Mucosa of gallbladder (tissue), 1 donor: ENCODE measurements around the gene IQCN. TPM values are rescaled to one million over a fixed set of nuclear protein-coding genes. Genes with fewer than 3 reads are reported as not detected.

Experiments used
- DNase-seq: peaks from one replicate; pipeline ENCODE4 v3.0.0-alpha.2; 2020; ENCODE audit warnings: low spot score
- total RNA-seq: library from RNA; stranded (reverse); gene quantifications from one replicate; pipeline ENCODE4 v1.2.1, GENCODE V29; 2021
- donor health status: DM: no; HTN: no; CAD: no.

Gene IQCN
- total RNA-seq, 1 donor from 2014 or later: 2.9 TPM

DNA sequence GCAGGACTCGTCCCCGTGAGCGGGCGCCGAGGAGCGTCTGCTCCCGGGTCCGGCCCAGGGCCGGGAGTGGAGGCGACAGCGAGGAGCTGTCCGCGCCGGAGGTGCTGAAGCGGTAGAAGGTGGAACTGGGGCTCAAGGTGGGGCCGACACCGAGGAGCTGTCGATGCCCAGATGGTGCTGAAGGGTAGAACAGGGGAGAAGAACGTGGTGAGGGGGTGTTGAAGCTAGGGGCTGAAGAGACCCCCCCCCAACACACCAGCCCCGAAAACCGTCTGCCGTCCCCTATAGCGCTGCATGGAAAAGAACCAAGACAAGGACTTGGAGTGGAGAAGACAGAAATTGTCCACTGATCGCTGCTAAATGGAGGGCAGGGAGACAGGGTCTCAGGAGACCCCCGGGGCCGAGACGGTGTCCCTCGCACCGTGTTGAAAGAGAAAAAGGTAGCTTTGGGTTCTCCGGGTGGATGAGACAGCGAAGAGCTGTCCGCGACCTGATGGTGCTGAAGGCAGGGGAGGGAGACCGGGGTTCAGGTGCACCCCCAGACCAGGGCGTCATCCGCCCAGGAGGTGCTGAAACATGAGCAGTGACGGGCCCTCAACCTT lies 40.9 kb downstream of the IQCN start:
- peak; percentile 50 for DNase-seq

DNA sequence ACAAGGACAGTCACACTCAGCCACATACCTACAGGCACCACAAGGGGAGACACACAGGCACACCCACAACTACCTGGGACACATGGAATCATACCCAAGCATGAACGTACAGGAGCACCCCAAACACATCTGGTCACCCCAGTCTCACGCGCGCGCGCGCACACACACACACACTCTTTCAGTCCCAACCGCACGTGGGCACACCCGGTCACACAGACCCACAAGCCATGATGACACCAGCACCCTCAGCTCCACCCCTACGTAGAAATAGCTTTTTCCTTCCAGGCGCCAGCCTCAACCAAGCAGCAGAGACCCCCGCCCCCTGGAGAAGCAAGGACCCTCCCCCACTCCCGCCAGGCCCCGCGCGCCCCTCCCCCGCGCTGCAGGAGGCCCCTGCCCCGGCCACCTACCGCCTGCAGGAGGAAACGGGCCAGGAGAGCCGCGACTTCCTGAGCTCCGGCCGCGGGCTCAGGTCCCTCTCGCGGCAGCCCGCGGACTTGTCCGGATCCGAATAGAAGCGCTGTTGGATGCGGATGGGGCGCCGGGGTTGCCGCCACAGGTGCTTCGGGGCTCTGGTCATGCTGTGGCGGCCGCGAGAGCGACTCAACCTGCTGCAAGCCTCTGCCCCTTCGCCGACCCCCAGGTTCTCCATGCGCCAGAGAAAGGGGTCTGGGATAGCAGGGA lies 41.6 kb downstream of the IQCN start:
- no peak for DNase-seq

DNA sequence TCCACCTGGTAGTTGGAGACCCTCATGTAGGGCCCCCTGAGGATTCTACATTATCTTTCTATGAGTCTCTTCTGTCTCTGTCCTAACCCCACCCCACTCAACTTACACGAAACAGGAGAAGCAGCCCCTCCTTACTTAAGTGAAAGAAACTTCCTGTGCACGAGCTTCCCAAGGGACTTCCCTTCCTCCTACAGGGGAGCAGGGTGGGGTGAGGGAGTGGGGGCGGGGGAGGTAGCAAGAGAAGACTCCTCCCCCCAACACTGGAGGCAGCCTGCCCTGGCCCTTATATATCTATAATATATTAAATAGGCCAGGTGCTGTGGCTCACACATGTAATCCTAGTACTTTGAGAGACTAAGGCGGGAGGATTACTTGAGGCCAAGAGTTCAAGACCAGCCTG lies 42.5 kb downstream of the IQCN start:
- no peak for DNase-seq

DNA sequence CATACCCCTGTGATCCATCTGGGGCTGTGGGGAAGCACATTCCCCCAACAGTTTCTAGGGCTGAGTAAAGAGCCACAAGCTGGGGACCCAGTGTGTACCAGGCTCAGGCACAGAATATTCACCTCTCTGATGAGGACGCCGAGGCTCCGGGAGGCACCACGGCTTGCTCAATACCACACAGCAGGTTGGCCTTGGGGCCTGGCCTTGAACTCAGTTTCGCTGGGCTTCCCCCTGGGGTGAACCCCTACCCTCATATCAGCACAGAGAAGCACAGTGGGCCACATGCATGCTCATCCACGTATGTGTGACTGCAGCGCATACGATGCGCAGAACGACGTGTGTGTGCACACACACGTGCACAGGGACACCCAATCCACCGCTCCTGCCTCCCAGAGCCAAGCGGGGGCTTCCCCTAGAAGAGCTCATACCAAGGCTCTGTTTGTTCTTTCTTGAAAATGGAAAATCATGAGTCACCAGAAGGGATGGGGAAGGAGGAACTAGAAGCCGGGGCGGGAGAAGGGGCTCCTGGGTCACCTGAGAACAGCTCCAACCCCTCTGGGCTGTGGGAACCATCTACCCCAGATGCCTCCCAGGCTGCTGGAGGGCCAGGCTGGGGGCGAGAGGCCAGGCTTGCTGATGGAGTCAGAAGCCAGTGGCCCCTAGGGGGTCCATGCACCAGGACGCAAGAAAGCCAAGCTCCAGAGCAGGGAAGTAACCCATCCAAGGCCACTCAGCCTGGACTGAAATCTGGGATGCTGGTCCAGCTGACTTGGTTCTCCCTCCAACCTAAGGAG lies 43.1 kb downstream of the IQCN start:
- DNase-seq: no peak

DNA sequence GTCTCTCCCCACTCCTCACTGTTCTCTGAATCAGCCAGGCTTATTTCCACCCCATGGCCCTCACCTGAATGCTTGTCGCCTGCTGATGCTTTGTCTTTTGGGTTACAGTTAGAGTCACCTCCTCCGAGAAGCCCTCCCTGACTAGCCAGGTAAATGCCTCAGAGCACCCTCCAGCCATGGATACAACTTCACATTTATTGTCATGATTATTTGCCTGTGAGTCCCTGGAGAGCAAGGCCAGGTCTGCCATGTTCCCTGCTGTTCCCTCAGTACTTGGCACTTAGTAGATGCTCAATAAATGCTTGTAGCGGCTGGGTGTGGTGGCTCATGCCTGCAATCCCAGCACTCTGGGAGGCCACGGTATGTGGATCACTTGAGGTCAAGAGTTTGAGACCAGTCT lies 44.3 kb downstream of the IQCN start:
- DNase-seq: no peak

DNA sequence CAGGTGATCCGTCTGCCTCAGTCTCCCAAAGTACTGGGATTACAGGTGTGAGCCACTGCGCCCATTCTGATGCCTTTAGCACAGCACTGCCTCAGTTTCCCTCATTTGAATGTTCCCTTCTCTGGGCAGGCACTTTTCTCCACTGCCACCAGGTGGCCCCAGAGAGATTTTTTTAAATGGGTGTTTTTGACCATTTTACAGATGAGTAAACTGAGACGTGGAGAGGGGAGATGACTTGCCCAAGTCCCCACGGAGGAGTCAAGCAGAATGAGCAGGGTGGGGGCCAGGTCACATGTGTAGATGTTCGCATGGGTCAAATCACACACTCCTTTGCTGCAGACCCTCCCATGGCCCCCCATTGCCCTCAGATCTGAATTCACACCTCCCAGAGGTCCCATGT lies 44.8 kb downstream of the IQCN start:
- DNase-seq: no peak

DNA sequence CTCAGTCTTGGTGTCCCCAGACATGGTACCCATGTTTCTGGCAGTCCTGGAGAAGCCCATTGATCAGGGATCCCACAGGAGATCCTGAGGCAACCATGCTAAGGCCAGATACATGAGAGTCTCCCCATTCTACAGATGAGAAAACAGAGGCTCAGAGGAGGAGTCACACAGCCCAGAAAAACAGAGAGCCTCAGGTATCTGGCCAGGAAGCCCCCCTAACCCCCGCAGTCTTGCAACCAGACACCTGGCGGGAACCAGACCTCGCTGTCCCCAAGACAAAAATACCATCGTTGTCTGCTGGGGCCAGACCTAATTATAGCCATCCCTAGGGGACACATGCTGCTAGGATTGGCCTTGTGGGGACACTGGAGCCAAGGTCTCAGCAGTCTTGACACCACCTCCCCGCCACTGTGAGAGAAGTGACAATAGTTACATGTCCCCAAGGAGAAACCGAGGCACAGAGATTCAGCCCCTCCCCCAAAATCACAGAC lies 46.4 kb downstream of the IQCN start:
- DNase-seq: no peak

DNA sequence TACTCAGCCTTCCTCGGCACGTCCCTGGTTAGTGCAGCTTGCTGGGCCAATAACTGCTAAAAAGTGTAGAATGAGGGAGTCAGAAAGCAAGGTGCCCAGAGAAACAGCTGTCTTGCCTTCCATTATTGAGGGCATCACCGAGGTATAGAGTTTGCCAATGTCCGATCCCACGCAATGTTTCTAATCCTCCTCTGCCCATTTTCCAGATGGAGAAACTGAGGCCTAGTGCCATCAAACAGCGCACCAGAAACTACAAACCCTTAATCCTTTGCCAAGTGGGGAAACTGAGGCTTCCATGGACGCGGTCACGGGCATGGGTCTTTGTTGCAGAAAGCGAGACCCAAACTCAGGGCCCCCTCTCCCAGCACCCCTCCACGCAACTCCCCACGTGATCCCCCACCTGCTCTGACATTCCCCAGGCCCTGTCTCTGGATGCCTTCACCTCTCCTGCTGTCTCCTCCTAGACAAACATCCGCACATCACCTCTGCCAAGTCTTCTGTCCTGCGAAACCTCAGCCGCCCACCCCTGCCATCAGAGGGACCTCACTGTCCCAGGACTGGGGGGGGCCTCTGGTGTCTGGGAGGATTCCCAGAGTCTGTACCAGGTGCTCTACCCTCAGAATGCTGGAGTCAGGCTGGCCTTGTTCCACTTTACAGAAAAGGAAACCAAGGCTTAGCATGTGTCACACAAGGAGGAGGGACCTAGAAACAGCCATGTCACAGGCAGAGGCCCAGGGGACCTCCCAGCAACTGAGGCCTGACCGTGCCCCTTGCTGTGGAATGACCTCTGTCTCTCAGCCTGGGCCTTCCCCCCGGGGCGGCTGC lies 47.1 kb downstream of the IQCN start:
- no peak for DNase-seq

DNA sequence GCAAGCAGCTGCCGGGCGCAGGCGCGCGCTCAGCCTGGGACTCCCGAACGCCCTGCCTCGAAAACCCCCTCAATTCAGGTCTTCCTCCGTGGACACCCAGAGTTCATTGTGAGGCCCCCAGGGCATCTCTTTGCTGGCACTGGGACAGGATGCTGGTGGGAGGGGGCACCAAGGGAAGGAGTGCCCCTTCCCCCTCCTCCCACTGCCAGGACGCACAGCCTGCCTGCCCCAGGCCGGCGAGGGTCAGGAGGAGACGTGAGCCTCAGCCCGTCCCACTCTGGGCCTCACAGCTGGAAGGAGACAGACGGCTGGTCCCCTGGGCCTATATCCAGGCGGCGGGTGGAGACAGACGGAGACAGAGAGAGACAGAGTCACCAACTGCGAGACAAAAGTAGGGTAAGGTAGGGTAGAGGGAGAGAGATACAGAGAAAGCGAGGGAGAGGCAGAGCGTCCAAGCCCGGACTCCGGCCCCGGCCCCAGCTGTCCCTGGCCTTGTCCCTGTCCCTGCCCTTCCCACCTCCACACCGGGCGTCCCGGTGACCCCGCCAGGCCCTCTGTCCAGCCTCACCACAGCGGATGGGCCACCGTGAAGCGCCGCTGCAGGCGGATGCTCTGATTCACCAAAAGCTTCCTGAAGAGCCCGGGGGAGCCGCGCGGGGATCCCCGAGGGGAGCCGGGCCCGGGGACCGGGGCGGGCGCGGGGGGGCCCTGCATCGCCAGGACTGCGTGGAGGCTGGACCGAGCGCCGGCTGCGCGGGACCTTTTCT lies 48.4 kb downstream of the IQCN start, which contains the start of gene PDE4C:
TSS of gene PDE4C (minus strand) at position 737 of the 767 bp plus-strand sequence. CDS start at position 714, 23 bp downstream.
- no peak for DNase-seq

DNA sequence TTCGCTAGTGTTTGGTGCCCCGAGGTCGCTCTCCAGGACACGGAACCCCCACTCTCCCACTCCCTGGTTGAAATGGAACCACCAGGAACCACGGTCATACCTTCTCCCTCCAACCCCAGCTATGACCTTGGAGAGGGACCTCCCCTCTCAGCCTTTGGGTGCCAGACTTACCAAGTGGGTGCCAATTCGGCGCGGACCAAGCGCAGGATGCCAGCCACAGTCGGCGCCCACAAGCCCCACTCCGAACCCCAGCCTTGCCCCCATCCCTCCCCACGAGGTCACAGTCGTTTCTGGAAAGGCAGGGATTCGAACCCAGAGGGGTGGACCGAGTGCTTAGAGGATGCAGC lies 48.9 kb downstream of the IQCN start:
- no peak for DNase-seq

DNA sequence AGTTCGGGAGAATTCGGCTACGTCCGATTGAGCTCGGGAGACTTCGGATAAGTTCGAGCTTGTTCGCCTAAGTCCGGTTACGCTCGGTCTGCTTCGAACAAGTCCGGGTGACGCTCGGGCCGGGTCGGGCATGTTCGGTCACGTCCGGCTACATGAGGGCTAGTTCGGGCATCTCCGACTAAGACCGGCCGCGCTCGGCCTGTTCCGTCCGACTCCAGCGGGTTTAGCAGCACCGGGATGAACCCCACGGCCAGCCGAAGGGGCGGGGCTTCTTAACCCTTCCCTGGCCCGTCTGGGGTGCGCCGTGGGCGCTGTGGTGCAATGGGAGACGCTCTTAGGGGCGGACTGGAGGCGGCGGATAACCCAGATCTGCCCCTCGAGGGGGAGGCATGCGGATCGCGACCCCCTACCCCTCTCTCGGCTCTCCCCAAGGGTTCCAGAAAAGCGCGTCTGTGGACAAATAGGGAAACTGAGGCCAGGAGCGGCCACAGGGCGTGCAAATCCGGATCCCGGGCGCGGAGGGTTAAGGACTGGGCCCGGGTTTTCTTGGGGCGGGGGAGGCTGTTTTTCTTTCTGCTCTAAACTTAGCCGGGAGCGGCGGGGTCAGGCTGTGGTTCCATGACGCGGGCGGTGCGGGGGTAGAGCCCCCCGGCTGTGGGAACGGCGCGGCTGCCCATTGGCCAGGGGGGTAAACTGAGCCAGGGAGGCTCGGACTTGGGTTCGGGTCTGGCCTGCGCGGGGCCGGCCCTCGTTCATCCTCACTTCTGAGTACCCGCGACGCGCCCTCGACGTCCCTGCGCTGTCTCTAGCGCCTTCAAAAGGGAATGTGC lies 49.5 kb downstream of the IQCN start:
- DNase-seq: peak; percentile 98

DNA sequence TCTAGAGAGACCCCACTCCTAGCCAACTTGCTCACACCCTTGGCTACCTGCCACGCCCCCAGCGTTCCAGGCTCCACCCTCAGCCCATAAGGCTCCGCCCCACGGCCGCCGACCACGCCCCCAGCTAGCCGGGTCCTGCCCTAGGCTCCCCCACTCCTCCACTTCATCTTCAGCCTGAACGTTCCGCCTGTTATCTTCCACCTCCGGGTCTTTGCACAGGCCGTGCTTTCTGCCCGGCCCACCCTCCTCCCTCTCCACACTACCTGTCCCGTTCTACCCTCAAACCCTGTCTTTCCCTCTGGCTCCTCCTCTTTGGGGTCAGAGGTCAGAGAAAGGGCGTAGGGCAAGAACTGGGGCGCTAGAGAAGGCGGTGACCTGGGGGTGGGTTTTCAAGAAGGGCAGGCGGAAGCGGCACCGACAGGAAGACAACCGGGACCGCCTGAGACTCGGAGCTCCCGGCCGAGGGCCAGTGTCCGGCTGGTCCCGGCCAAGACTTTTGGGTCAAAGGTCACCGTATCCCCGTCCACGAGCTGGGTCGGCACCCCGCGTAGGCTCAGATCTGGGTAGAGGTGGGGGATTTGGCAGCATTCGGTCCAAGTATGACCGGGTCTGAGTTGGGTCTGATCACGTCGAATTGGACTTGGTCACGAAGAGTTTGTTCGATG lies 50.3 kb downstream of the IQCN start:
- DNase-seq: peak; percentile 17

DNA sequence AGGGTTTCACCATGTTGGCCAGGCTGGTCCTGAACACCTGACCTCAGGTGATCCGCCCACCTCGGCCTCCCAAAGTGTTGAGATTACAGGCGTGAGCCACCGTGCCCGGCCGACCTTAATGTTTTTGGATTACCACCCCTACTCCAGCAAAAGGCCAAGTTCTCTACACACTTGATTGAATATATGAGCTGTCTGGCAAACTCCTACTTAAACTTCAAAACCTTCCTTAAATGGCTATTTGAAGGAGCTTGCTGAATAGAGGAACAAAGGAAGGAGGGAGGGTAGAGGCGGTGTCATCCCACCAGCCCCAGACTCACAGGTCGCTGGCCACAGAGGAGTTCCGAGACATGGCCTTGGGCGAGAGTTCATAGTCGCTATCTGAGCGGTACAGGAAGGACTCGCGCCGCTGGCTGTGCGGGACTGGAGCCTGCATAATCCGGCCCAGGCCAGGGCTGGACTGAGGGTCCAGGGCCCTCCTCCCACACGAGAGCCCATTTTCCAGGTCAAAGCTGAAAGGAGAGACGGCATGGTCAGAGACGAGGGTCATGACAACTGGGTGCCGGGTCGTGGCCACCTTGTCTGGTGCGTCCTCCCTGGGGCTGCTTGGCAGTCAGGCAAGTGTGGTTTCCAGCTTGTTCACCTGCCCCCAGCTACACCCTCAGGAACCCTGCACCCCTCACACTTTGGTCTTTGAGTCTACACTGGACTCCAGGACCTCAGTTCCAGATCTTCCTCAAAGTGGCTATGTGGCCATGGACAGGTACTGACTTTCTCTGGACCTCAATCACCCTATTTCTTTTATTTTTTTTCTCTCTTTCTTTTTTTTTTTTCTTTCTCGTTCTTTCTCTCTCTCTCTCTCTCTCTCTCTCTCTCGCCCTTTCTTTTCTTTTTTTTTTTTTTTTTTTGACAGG lies 52.2 kb downstream of the IQCN start:
- no peak for DNase-seq

DNA sequence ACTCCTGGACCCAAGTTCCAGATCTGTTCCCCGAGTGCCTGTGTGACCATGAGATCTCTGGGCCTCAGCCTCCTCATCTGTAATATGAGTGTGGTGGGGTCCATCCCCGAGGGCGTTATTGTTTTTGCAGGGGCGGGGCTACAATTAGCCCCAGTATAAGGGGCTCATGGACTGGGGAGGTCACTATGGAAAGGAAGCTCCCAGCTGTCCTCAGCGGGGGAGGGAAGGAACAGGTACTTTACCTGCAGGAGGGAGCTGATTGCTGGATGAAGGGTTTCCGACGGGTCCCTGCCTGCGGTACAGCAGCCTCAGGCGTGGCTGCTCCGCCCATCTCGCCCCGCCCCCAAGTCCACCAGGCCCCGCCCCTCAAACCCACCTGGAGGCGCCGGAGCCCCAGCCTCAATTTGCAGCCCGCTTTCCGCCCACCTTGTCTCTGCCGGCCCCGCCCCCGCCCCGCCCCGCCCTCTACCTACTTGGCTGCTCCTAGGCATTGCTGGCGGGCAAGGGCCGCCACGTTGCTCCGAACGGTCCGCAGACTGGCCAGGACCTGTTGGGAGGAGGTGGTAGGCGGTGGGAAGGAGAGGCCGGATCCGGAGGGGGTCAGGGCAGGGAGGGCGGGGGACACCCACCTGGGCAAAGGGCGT lies 53.5 kb downstream of the IQCN start:
- no peak for DNase-seq

DNA sequence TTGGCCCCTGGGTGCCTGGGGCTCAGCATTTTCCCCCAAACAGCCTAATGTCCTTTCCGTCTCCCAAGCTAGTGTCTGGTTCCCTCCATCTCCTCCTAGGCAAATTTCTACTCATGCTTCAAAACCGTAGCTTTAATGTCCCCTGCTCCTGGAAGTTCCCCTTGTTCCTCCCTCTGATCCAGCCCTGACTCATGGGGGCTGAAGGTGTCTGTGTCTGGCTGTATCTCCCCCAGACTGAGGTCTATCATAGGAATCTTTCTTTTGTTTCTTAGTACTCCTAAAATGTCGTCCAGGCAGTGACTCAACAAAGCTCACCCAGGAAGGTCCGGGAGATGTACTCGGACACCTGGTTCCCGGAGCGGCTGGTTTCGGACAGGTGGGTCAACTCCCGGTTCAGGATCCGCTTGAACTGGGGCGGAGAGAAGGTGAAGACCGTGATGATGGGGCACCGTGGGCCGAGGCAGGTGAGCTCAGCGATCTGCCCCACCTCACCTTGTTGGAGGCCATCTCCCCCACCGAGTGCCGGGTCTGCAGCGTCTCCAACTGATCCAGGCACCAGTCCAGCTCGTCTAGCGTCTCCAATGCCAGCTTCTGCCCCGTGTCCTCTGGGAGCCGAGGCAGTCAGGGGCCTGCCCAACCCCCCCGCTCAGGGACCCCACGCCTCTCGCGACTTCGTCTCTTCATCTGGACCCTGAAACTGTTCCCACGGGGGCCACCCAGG lies 54.2 kb downstream of the IQCN start:
- DNase-seq: no peak

DNA sequence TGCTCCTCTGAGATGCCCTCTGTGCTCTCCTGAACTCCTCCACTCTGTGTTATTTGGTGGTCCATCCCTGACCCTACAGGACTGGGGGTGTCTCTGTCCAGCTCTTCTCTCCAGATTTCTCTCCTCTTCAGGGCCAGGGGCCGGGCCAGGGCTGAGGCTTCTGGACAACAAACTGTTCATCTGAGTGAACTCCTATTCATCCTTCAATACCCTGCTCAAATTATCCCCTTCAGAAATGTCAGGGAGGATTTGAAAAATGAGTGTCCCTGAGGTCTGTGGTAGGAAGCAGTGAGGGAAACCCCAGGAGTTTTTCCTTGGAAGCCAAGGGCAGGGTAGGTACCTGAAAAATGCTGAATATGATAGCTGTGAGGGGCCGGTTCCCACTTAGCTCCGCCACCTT lies 55.7 kb downstream of the IQCN start:
- no peak for DNase-seq

DNA sequence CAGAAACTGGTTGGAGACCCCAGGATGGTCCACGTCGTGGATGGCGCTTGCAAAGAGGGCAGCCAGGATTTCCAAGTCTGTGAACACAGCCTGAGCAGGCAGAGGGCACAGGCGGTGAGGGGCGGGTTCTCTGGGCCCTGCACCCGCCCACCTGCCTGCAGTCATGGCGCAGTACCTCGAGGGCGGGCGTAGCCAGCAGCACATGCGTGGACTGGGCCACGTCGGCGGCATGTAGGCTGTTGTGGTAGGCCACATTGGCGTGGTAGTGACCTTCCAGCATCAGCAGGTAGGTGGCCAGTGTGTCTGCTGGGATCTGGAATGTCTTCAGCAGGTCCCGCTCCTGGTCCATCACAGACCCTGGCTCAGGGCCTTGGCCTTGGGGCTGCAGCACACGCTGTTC lies 56.1 kb downstream of the IQCN start:
- no peak for DNase-seq
